Stimulated activated CD4-positive, alpha-beta T cell treated with anti-CD3 and anti-CD28 coated beads, Interleukin-1b, Interleukin-23, amount 100 ng/mL, for 24 hours (primary cell): ENCODE results near the gene SCP2.
"Not testable (repeated sequence)": the region's sequence is repeated elsewhere in the genome, so short reads cannot be mapped to it uniquely, and the experiment has no call there.

Experiments used
- DNase-seq, 4 experiments: peaks; one replicate each; pipeline ENCODE4 v3.0.0-alpha.2; 2020; ENCODE audit warnings: low read depth in 4 of 4, low spot score in 1 of 4

Gene SCP2

DNA sequence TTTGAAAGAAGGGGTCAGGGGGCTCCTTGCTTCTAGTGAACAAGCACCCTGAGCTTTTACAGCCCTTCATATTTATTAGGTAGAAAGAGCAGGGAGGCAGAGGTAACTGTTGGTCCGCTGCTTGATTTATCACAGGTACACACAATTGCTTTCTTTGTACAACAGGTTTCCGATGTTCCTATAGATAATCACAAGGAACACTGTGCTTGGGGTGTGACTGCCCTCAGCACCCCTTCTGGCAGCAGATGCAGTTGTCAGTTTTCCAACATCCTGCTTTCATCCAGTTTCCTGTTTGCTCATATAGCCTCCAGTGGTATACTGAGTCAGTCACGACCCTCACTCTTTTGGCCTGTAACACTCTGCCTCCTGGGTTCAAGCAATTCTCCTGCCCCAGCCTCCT, 40.6 kb downstream of the SCP2 start:
- DNase-seq = no peak

DNA sequence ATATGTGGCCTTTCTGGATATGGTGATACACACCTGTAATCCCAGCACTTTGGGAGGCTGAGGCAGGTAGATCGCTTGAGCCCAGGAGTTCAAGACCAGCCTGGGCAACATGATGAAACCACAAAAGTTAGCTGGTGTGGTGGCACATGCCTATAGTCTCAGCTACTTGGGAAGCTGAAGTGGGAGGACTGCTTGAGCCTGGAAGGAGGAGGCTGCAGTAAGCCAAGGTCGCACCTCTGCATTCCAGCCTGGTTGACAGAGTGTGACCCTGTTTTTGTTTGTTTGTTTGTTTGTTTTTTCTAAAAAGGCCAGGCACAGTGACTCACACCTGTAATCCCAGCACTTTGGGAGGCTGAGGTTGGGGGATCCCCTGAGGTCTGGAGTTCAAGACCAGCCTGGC, 42.2 kb downstream of the SCP2 start:
- DNase-seq = not testable (repeated sequence)

DNA sequence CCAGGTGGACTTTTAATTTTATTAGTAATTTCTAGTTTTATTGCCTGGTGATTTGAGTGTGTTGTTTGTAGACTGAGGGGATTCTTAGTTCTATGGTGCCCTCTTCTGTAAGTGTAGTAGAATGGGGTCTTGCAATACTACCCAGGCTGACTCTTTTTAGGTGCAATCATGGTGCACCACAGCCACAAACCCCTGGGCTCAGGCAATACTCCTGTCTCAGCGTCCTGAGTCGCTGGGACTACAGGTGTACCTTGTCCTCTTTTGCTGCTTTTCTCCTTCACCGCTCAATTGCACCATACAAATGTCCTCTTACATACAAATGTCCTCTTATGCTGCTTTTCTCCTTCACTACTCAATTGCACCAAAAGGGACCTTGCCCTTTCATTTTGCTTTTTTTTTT, 43.1 kb downstream of the SCP2 start:
- DNase-seq = no peak

DNA sequence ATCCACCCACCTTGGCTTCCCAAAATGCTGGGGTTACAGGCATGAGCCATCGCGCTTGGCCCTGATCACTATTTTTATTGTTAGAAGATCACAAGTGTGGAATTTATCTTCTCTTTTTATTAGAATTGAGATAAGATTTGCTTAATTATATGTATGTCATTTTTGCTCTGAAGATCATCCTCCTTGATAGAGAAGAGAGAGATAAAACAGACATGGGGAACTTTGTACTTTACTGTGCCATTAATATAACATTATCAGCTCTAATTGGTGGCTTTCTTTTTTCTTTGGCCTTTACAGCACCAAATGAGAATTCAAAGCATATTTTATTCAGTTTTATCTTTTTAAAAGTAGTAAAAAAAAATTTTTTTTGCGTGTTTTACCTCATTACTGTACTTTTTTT, 46.8 kb downstream of the SCP2 start:
- DNase-seq = no peak

DNA sequence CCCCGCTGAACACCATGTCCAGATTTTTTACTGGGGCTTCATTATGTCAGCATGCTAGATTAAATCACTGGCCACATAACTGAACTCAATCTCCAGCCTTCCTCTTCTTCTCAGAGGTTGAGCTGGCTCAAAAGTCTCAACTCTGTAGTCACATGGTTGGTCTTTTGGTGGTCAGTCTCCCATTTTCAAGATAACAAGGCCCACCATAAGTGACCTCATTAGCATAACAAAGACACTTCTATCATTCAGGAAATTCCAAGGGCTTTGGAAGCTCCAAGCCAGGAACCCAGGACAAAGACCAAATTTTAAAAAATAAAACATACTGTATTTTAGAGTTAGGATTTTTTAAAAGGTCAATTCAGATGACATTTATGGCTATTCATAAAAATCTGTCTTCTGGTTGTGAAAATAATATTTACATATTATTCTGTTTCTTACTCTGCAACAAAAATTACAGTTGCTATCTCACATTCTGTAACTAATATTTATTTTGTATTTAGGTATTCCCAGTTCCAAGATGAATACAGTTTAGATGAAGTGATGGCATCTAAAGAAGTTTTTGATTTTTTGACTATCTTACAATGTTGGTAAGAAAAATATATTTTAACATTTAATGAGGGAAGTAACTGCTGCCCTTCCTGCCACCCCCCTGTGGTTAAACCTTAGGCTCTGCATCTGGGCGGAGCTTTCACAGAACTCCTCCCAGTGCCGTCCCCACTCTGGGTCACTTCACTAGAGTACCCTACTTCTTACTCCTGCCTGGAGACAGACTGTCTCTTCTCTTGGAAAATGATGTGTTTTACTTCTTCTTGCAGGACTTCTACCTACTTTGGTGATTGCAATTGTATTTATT, 49.3 kb downstream of the SCP2 start:
- no peak for DNase-seq

DNA sequence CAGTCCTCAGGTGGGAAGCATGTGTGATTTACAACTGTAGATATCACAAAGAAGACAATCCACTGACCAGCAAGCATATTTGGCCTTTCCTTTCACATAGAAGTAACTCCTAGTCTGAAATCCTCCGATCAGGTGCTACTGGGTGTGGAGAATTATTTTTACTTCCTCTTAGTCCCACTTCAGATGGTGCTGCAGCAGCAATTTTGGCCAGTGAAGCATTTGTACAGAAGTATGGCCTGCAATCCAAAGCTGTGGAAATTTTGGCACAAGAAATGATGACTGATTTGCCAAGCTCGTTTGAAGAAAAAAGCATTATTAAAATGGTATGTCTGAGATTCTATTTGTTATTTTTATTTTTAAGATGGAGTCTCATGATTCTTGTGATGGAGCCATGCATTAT, 51.0 kb downstream of the SCP2 start:
- no peak for DNase-seq

DNA sequence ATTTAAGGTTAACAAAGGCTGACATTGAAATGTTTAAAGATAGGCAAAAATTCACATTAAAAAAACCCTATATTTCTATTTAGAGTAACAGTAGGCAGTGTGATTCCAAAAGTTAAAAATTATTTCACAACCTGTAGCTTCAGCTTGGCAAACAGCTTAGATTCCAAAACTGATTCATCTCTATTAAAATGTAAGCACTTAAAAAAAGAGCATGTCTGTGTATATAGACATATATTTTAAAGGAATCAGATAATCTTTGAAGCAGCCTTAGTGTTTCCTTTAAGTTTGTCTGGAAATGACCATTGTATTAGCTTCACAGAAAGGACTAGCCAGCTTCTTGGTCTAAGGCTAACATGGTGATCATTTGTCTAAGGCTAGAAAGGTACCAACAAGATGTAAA, 65.7 kb downstream of the SCP2 start:
- DNase-seq = not testable (repeated sequence)

DNA sequence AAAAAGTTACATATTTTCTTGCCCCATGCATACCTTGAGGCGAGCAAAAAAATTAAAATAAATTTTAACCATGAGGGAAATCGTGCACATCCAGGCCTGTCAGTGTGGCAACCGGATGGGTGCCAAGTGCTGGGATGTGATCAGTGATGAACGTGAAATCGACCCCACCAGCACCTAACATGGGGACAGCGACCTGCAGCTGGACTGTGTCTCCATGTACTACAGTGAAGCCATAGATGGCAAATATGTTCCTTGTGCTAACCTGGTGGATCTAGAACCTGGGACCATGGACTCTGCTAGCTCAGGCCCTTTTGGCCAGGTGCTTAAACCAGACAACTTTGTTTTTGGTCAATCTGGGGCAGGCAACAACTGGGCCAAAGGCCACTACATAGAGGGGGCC, 67.6 kb downstream of the SCP2 start:
- no peak for DNase-seq

DNA sequence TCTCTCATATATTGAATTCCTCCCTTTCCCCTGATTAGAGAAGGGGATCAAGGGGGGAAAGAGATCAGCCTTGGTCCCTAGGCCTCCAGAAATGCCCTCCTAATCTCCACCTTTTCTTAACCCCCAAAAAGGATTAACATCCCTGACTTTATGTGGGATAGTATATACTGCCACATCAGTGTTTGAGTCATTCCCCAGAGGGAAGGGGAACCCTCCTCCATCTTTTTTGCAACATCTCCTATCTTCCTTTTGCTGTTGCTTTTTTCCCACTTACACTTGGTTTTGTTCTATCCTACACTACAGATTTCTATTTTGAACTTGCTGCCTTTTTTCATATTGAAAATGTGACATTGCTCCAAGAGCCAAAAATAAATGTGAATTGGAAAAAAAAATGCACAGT, 69.6 kb downstream of the SCP2 start:
- no peak for DNase-seq

DNA sequence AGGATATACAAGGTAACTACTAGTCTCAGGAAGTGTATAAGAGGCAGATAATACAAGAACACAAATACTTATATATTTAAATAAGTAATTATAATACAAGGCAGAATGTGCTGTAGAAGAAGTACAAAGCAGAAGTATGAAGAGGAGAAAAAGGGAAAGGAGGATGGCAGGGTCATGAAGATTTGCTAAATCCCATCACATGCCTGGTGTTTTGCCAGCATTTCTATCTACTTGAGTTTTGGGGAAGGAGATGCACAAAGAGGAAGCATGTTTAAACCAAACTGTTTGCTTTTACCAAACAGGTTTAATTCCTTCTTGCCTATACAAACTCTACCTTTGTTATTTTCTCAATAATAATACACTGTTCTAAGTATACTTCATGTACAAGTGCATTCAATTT, 74.1 kb downstream of the SCP2 start:
- no peak for DNase-seq

DNA sequence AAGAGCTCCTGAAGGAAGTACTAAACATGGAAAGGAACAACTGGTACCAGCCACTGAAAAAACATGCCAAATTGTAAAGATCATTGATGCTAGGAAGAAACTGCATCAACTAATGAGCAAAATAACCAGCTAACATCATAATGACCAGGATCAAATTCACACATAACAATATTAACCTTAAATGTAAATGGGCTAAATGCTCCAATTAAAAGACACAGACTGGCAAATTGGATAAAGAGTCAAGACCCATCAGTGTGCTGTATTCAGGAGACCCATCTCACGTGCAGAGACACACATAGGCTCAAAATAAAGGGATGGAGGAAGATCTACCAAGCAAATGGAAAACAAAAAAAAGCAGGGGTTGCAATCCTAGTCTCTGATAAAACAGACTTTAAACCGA, 79.5 kb downstream of the SCP2 start:
- not testable (repeated sequence) for DNase-seq

DNA sequence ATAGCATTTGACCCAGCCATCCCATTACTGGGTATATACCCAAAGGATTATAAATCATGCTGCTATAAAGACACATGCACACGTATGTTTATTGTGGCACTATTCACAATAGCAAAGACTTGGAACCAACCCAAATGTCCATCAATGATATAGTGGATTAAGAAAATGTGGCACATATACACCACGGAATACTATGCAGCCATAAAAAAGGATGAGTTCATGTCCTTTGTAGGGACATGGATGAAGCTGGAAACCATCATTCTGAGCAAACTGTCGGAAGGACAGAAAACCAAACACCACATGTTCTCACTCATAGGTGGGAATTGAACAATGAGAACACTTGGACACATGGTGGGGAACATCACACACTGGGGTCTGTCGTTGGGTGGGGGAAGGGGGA, 83.2 kb downstream of the SCP2 start:
- DNase-seq = not testable (repeated sequence)

DNA sequence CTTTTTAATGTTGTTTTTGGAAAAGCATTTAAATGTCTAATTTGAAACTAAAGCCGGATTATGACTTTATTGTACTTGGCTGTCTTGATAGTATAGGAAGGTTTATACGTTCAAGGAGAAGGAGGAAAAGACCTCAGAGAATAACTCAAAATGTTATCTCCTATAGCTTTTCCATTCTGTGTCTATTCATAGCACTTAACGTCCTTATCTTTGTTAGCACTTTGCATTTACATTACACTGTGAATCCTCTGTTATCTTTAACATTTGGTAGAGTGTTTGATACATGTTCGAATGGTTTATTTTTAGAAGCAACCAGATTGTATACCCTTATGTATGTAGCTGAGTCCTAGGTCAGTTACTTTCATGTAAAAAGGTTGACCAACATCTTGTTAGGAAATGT, 84.1 kb downstream of the SCP2 start:
- DNase-seq = no peak

DNA sequence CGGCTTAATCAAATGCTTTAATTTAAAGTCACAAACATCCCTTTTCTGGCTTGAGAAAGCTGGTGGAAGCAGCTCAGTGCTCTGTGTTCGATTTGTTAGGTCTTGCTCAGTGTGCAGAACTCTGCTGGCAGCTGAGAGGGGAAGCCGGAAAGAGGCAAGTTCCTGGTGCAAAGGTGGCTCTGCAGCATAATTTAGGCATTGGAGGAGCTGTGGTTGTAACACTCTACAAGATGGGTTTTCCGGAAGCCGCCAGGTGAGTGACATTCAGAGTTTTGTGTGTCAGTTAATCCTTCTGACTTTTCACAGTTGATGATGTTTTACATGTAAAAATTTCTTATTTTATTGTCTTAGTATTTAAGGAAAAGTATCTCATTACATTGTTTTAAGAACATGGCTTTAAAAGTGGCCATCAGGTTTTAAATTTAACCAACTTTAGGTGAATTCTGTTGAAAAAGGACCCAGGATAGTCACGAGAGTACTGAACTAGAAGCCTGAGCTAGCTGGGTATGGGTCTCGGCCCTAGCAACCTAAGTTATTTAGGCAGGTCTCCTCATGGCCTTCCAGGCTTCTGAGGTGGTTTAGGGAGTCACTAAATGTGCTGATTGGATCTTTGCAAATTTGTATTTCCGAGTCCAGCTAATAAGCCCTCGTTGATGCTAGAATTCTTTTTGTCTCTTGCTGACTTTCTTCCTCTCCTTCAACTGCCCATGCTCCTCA, 87.9 kb downstream of the SCP2 start:
- DNase-seq = peak; percentile 36 to 58 (median 41)

DNA sequence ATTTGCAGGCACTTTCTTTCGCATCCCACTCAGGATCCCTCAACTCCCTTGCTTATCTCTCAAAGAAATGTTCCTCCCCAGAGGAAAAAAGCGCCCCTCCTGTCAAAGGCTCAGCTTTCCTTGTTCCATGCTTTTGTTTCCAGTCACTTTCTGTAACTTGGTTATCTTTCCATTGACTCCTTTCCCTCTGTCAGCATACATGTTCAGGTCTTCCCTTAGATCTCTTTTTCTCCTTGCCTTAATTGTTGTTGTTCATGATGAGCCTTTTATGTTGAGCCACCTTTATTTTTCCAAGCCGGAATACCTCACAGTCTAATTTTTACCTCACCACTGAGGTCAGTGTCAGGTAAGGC, 88.4 kb downstream of the SCP2 start:
- DNase-seq = no peak

DNA sequence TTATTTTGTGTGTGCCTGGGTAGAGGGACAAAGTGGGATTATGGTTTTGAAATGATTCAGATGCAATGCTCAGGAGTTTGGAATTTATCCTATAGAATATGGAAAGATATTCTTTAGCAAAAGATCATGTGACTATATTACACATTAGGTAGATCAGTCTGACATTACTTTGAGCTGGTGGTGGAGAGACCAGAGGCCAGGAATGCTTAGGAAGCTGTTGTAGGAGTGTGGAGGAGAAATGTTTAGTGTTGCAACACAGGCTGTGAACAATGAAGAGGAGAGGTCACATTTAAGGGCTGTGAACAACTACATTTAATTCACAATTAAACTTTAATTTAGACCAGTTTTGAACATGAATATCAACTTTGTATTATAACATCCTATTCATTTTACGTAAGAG, 89.6 kb downstream of the SCP2 start:
- no peak for DNase-seq

DNA sequence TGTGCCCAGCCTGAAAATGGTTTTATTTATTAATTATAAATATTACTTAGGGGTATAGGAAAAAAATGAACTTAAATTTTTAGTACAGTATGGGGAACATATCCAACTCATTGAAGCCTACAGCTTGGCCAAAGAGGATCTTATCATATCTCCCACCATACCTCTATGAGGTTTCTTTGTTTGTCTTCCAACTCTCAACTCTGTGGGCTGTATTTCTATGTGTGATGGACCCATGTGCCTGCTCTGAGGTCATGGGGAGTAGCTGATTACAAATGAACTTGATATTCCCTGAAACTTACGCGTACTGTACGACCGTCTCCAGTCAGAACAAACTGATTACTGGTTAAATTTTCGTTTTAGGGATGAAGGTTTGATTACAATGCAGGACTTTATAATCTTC, 93.5 kb downstream of the SCP2 start:
- no peak for DNase-seq

DNA sequence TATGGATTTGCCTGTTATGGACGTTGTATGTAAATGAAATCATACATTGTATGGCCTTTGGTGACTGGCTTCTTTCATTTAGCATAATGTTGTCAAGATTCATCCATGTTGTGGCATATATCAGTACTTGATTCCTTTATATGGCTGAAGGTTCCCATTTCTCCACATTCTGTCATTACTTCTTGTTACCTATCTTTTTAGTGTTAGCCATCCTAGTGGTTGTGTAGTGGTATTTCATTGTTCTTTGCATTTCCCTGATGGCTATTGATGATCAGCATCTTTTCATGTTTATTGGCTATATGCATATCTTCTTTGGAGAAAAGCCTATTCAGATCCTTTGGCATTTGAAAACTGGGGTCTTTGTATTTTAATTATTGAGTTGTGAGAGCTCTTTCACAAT, 95.1 kb downstream of the SCP2 start:
- DNase-seq = no peak

DNA sequence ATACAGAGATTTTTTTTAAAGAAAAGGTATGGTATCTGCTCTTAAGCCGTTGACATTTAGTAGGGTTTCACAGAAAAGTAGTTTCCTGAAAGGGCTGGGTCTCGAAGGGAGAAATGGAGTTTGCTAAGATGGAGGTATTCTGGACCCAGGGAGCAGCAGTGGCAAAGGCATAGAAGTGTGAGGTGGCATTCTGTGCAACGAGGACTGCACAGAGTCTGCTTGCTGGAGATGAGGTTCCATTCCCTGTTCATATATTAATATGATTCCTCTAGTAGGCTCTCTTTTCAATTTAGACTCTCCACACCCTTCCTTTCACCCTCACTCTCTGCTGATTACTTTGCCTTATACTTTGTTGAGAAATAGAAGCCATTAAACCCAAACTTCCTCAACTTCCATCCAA, 96.5 kb downstream of the SCP2 start:
- no peak for DNase-seq

DNA sequence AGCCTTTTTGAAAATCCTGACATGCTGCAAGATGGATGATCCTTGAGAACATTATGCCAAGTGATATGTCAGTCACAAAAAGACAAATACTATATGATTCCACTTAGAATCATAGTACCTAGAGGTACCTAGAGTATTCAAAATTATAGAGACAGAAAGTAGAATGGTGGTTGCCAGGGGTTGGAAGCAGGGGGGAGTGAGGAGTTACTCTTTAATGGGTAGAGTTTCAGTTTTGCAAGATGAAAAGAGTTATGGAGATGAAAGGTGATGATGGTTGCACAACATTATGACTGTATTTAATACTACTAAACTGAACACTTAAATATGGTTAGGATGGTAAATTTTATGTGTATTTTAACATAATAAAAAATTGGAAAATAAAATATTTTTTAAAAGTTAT, 97.0 kb downstream of the SCP2 start:
- no peak for DNase-seq

DNA sequence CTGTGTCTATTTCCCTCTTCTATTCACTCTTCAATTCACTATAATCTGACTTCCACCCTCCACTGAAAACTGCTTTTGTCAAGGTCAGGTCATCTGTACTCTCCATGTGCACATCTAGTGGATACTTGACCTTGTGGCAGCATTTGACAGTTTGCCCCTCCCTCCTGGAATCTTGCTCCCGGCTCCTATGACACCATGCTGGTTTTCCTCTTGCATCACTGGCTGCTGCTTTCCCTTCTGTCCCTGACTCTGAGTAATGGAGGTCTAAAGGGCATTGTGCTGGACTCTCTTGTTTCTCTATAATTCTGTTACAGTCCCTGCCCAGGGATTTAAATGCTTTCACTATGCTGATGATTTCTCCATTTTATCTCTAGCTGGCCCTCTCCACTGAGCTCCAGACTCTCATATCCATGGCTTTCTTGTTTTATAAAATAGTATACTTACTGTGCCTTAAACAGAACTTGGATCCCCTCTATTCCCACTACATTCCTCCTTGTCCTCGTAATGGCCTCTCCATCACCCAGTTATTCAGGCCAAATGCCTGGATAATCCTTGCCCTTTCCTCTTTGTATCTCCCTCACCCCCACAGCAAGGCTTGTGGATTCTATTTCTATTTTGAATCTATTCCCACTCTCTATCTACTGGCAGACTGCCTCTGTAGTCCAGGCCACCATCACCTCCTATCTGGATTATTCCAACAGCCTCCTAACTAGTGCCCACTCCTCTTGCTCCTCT, 98.1 kb downstream of the SCP2 start:
- DNase-seq = no peak

DNA sequence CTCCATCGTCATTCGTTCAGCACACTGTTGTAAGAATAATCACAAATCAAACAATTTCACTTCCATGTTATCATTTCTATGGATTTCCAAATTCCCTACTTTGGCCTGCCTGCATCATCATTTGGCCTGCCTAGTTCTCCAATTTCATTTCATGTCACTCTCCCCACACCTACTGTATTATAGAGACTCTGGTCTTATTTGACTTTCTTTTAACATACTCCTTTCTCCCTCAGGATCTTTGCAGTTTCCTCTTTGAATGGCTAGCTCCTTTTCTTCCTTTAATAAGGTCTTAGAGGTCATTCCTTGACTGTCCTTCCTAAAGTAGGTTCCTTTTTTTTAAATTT, 98.7 kb downstream of the SCP2 start:
- no peak for DNase-seq
